GM12878 (cell line): ENCODE measurements around the gene FAM200B. TPM values are rescaled to one million over a fixed set of nuclear protein-coding genes. Genes with fewer than 3 reads are reported as not detected.

ENCODE experiments used
- ATAC-seq: fragments of 200-7000 bp; cut with Tn5 transposase; 3 replicates; pipeline ENCODE4 v1.9.1; 2020; ENCODE audit warnings: mild to moderate bottlenecking, moderate library complexity
- BruUV-seq: library from RNA; stranded (reverse); fragments of 400-500 nt; replicated peaks from 2 replicates; lab custom pipeline; 2021; lab: Mats Ljungman, UMichigan
- CTCF ChIA-PET: fragments of 300-600 bp; sonication (Branson Sonifier 250); formaldehyde crosslinking; extraction: SDS; loops from one replicate; lab custom pipeline; 2021; ENCODE audit warnings: inconsistent platforms; lab: Yijun Ruan, JAX
- POLR2A ChIA-PET: fragments of 350-600 bp; formaldehyde crosslinking; extraction: SDS; loops from one replicate; lab custom pipeline; 2021; ENCODE audit warnings: inconsistent platforms; lab: Charles Lee
- RAD21 ChIA-PET: fragments of 300-600 bp; sonication (Branson Sonifier 250); formaldehyde crosslinking; loops from one replicate; lab custom pipeline; 2023; ENCODE audit warnings: antibody characterized with exemption; ENCODE audit not compliant: unreplicated experiment; lab: Charles Lee
- SMC1A ChIA-PET: fragments of 300-600 bp; sonication (Branson Sonifier 250); formaldehyde crosslinking; loops from one replicate; lab custom pipeline; 2023; ENCODE audit not compliant: unreplicated experiment, uncharacterized antibody; lab: Charles Lee
- DNase-seq: peaks from one replicate; pipeline ENCODE4 v3.0.0-alpha.2; 2011; ENCODE audit warnings: low read depth, low spot score
- FAIRE-seq: peaks from 3 replicates; lab custom pipeline; 2011; peaks lifted over from hg19 to GRCh38; lab: Jason Lieb, UNC
- H2AFZ ChIP-seq: 2 replicates; pipeline ENCODE4 v1.6.0; 2011; ENCODE audit warnings: low read depth, low read length, control low read depth; ENCODE audit not compliant: control insufficient read depth
- H3K27ac ChIP-seq: 2 replicates; pipeline ENCODE4 v1.5.1; 2011; ENCODE audit warnings: control low read depth; ENCODE audit not compliant: control insufficient read depth, insufficient read depth
- H3K27me3 ChIP-seq, 2 experiments: replicated peaks in 1 of 2; 2 replicates each; pipeline versions ENCODE4 v1.6.0 to v1.6.1; 2011; ENCODE audit warnings: low read length in 1 of 2; ENCODE audit not compliant: control insufficient read depth in 2 of 2, insufficient read depth in 2 of 2
- H3K36me3 ChIP-seq, 2 experiments: 2 replicates each; pipeline ENCODE4 v1.5.1; 2011; ENCODE audit warnings: low read length in 1 of 2; ENCODE audit not compliant: control insufficient read depth in 2 of 2, insufficient read depth in 2 of 2
- H3K4me1 ChIP-seq: 2 replicates; pipeline ENCODE4 v1.6.1; 2011; ENCODE audit warnings: mild to moderate bottlenecking, low read length, moderate library complexity, mixed read lengths; ENCODE audit not compliant: control insufficient read depth, insufficient read depth
- H3K4me2 ChIP-seq: 2 replicates; pipeline ENCODE4 v1.6.0; 2011; ENCODE audit warnings: control low read depth; ENCODE audit not compliant: control insufficient read depth, insufficient read depth
- H3K4me3 ChIP-seq: fragments of 200-600 bp; sonication (generic); 2 replicates; pipeline ENCODE4 v1.5.1; 2016
- H3K79me2 ChIP-seq: 2 replicates; pipeline ENCODE4 v1.6.0; 2011; ENCODE audit warnings: low read length; ENCODE audit not compliant: control insufficient read depth, insufficient read depth
- H3K9ac ChIP-seq: 2 replicates; pipeline ENCODE4 v1.8.0; 2011; ENCODE audit warnings: low read length, control low read depth, mixed read lengths; ENCODE audit not compliant: control insufficient read depth, insufficient read depth
- H3K9me3 ChIP-seq: replicated peaks from 3 replicates; pipeline ENCODE4 v1.5.1; 2011; ENCODE audit warnings: mild to moderate bottlenecking, low read length; ENCODE audit not compliant: control insufficient read depth, insufficient read depth
- H4K20me1 ChIP-seq: 2 replicates; pipeline ENCODE4 v1.6.0; 2011; ENCODE audit not compliant: control insufficient read depth, insufficient read depth
- MEF2A ChIP-seq: IDR thresholded peaks from 2 replicates; pipeline ENCODE4 v1.6.1; 2011; ENCODE audit warnings: low read depth, mild to moderate bottlenecking, low read length, moderate library complexity; ENCODE audit not compliant: insufficient read depth
- RCOR1 ChIP-seq: conservative IDR thresholded peaks from 2 replicates; pipeline ENCODE4 v1.6.1; 2012; ENCODE audit warnings: low read depth, low read length, improper control_type of control experiment
- SREBF2 ChIP-seq: IDR thresholded peaks from 2 replicates; pipeline ENCODE4 v1.6.1; 2012; ENCODE audit warnings: mild to moderate bottlenecking, low read length
- ZBED1 ChIP-seq: IDR thresholded peaks from 2 replicates; pipeline ENCODE4 v1.6.1; 2016; ENCODE audit warnings: borderline replicate concordance
- ZBTB4 ChIP-seq: fragments of 450-650 bp; formaldehyde crosslinking; IDR thresholded peaks from 2 replicates; pipeline ENCODE4 v1.4.0; 2022; ENCODE audit warnings: mild to moderate bottlenecking, moderate library complexity
- WGBS: methylation state at CpG from one replicate; pipeline ENCODE4 v1.1.6; 2016; ENCODE audit warnings: low lambda C conversion rate; ENCODE audit not compliant: insufficient replicate concordance, insufficient coverage; ENCODE audit errors: missing lambda C conversion rate; 5-methylcytosine and 5-hydroxymethylcytosine counted together
- in situ Hi-C: fragments of 300-500 bp; cut with MboI; formaldehyde crosslinking; loops from 9 replicates; pipeline ENCODE4 v1.14.3; 2018; ENCODE audit warnings: mixed read lengths
- intact Hi-C: fragments of 100-400 bp; cut with micrococcal nuclease; formaldehyde crosslinking; loops from one replicate; pipeline ENCODE4 v1.14.2; 2022; ENCODE audit not compliant: unreplicated experiment
- polyA plus RNA-seq, 11 experiments: library from polyadenylated mRNA; depleted of rRNA in 4 of 11; unstranded in 6 of 11; stranded (reverse) in 5 of 11; fragments of >200 nt; fragmentation: Nextera tagmentation in 4 of 11; fragmentation: Illumina TruSeq in 1 of 11; extraction: Ambion mirVana in 4 of 11; extraction: Trizol in 1 of 11; gene quantifications; 1 replicate in 1 of 11; 2 replicates in 10 of 11; pipeline versions ENCODE4 v1.2.1 to v1.2.3, GENCODE V29; 2011 to 2016; ENCODE audit warnings: inconsistent platforms in 2 of 11, missing spikeins in 2 of 11, low read depth in 1 of 11
- total RNA-seq, 4 experiments: library from RNA; depleted of rRNA in 3 of 4; stranded (reverse); fragments of >200 nt in 3 of 4; fragmentation: Illumina TruSeq in 1 of 4; extraction: Trizol in 1 of 4; gene quantifications; 2 replicates each; pipeline versions ENCODE4 v1.2.1 to v1.2.3, GENCODE V29; 2013 to 2021

FAM200B gene
- total and polyA plus RNA-seq, 10 of the 15 experiments (the other 5 are each of a cell fraction or from before 2014, with no cell fraction given): 13.8 to 48.5 (median 25.5) TPM

GRCh38 chr4:15707363-15707715, 25.7 kb downstream of the FAM200B start:
- in situ Hi-C loops (no loop called here), intact Hi-C loops (no loop called here)
- Histone ChIP-seq H3K9me3 (no peaks in the 10 kb centered on the region; the same call in 2 of the 3 replicates), H4K20me1 (no peaks in the 10 kb centered on the region), H3K4me3 (no peak overlapping the region), H2AFZ (no peak overlapping the region), H3K27ac (no peak overlapping the region), H3K79me2 (no peaks in the 10 kb centered on the region), H3K27me3 (no peaks in the 10 kb centered on the region), H3K9ac (no peak overlapping the region), H3K36me3 (no peaks in the 10 kb centered on the region), H3K4me2 (no peak overlapping the region), H3K4me1 (no peaks in the 10 kb centered on the region)
- POLR2A ChIA-PET: no interaction called here
- SMC1A ChIA-PET: interaction anchor here (0.6 kb wide), 1 partner anchor 160 kb away, joined by 3 read pairs; no protein-coding TSS in a partner anchor
- BruUV-seq: no TSS peak
- TF ChIP-seq RCOR1: no peak
- ATAC-seq: no peak
- CTCF ChIA-PET: no interaction called here
- WGBS: 63% methylated on average over 7 of the region's 7 CpGs
- DNase-seq: no peak
- FAIRE-seq: no peak
- RAD21 ChIA-PET: no interaction called here

GRCh38 chr4:15711762-15712161, 30.1 kb downstream of the FAM200B start:
- POLR2A ChIA-PET: no interaction called here
- SMC1A ChIA-PET: interaction anchor here (0.6 to 1.4 kb wide), 2 partner anchors 16 to 423 kb away, joined by 3 to 4 read pairs; no protein-coding TSS in a partner anchor
- Histone ChIP-seq H3K27me3 (no peaks in the 10 kb centered on the region), H3K9me3 (no peaks in the 10 kb centered on the region), H2AFZ (no peak overlapping the region), H3K79me2 (no peaks in the 10 kb centered on the region), H3K4me3 (no peak overlapping the region), H3K27ac (no peak overlapping the region), H3K9ac (no peak overlapping the region), H3K36me3 (no peaks in the 10 kb centered on the region), H3K4me2 (no peak overlapping the region), H3K4me1 (no peaks in the 10 kb centered on the region), H4K20me1 (no peaks in the 10 kb centered on the region)
- 16% methylated on average over 2 of the region's 2 CpGs for WGBS
- intact Hi-C loops (loop anchor here (10.0 kb wide), 1 partner anchor 477 kb away; no protein-coding TSS in a partner anchor), in situ Hi-C loops (no loop called here)
- RAD21 ChIA-PET: interaction anchor here (1.0 kb wide), 1 partner anchor 171 kb away, joined by 3 read pairs; no protein-coding TSS in a partner anchor
- TF ChIP-seq ZBED1: no peak
- TF ChIP-seq MEF2A: no peak
- no peak for TF ChIP-seq ZBTB4 (CRISPR knock-in tag)
- no peak for TF ChIP-seq SREBF2
- ATAC-seq: no peak
- BruUV-seq: no TSS peak
- CTCF ChIA-PET: interaction anchor here (0.9 to 1.2 kb wide), 2 partner anchors 17 to 27 kb away, joined by 3 read pairs; no protein-coding TSS in a partner anchor
- DNase-seq: no peak
- no peak for FAIRE-seq
